Measurements from ENCODE around the gene NPIPB4.
"Not testable (repeated sequence)": the region's sequence is repeated elsewhere in the genome, so short reads cannot be mapped to it uniquely, and the experiment has no call there.

Gene NPIPB4

GRCh38 chr16:21857656-21858055 lies at the start of gene NPIPB4:
NPIPB4 (minus strand) TSS chr16:21857756; CDS start chr16:21857378, 378 bp downstream.
- DNase-seq (ENCODE audit: low read depth in 2 of 2): not testable (repeated sequence)

GRCh38 chr16:21898998-21899397 lies 41.4 kb upstream of the NPIPB4 start:
- DNase-seq (ENCODE audit: low read depth in 2 of 2): not testable (repeated sequence)

- not testable (repeated sequence) for DNase-seq (ENCODE audit: low read depth in 2 of 2)
These were observed 24.4 kb upstream of the NPIPB4 start for GRCh38 chr16:21881988-21882387.

- not testable (repeated sequence) for DNase-seq (ENCODE audit: low read depth in 2 of 2)
These were observed 20.4 kb downstream of the NPIPB4 start for GRCh38 chr16:21837186-21837585.

- not testable (repeated sequence) for DNase-seq (ENCODE audit: low read depth in 2 of 2)
These were observed 21.2 kb downstream of the NPIPB4 start for GRCh38 chr16:21836334-21836733.

- DNase-seq (ENCODE audit: low read depth in 2 of 2): not testable (repeated sequence)
These were observed 21.8 kb downstream of the NPIPB4 start for GRCh38 chr16:21835747-21836146.

GRCh38 chr16:21834211-21834610 lies 23.3 kb downstream of the NPIPB4 start:
- not testable (repeated sequence) for DNase-seq (ENCODE audit: low read depth in 2 of 2)

GRCh38 chr16:21829929-21830328 lies 27.6 kb downstream of the NPIPB4 start:
- DNase-seq (ENCODE audit: low read depth in 2 of 2): not testable (repeated sequence)

- DNase-seq (ENCODE audit: low read depth in 2 of 2): not testable (repeated sequence)
These were observed 31.4 kb downstream of the NPIPB4 start for GRCh38 chr16:21826067-21826706.

GRCh38 chr16:21825526-21825925 lies 32.0 kb downstream of the NPIPB4 start:
- DNase-seq (ENCODE audit: low read depth in 2 of 2): not testable (repeated sequence)

- DNase-seq (ENCODE audit: low read depth in 2 of 2): not testable (repeated sequence)
These were observed 34.3 kb downstream of the NPIPB4 start for GRCh38 chr16:21823258-21823657.

GRCh38 chr16:21820908-21821465 lies 36.6 kb downstream of the NPIPB4 start:
- DNase-seq (ENCODE audit: low read depth in 2 of 2): not testable (repeated sequence)

GRCh38 chr16:21820028-21820907 lies 37.3 kb downstream of the NPIPB4 start:
- DNase-seq (ENCODE audit: low read depth in 2 of 2): peak; percentile 42 to 51

- not testable (repeated sequence) for DNase-seq (ENCODE audit: low read depth in 2 of 2)
These were observed 37.9 kb downstream of the NPIPB4 start for GRCh38 chr16:21819617-21820016.

GRCh38 chr16:21817012-21817411 lies 40.5 kb downstream of the NPIPB4 start:
- not testable (repeated sequence) for DNase-seq (ENCODE audit: low read depth in 2 of 2)

GRCh38 chr16:21815694-21816093 lies 41.9 kb downstream of the NPIPB4 start:
- not testable (repeated sequence) for DNase-seq (ENCODE audit: low read depth in 2 of 2)

GRCh38 chr16:21802375-21802663 lies 55.2 kb downstream of the NPIPB4 start:
- not testable (repeated sequence) for DNase-seq (ENCODE audit: low read depth in 2 of 2)

GRCh38 chr16:21801538-21802374 lies 55.8 kb downstream of the NPIPB4 start:
- DNase-seq (ENCODE audit: low read depth in 2 of 2): not testable (repeated sequence)

GRCh38 chr16:21798601-21799000 lies 59.0 kb downstream of the NPIPB4 start:
- DNase-seq (ENCODE audit: low read depth in 2 of 2): not testable (repeated sequence)

- not testable (repeated sequence) for DNase-seq (ENCODE audit: low read depth in 2 of 2)
These were observed 64.2 kb downstream of the NPIPB4 start for GRCh38 chr16:21793310-21793709.

- DNase-seq (ENCODE audit: low read depth in 2 of 2): not testable (repeated sequence)
These were observed 67.0 kb downstream of the NPIPB4 start for GRCh38 chr16:21790506-21790905.
